Esophagus squamous epithelium (tissue), 5 donors: ENCODE measurements around the gene ADARB2. TPM values are rescaled to one million over a fixed set of nuclear protein-coding genes. Genes with fewer than 3 reads are reported as not detected.

Experiments used
- DNase-seq: peaks from one replicate; lab custom pipeline; 2025; lab: John Stamatoyannopoulos, UW
- H3K27ac ChIP-seq, 4 donors: fragments of 200-600 bp; sonication (generic); one replicate each; pipeline ENCODE4 v1.5.1; 2016 to 2019; ENCODE audit warnings: mild to moderate bottlenecking in 1 of 4
- H3K27me3 ChIP-seq, 4 donors: fragments of 200-600 bp; sonication (generic); 1 replicate in 3 of 4; 2 replicates in 1 of 4; pipeline versions ENCODE4 v1.5.1 to v1.6.0; 2017 to 2021; ENCODE audit warnings: antibody characterized with exemption in 1 of 4
- H3K36me3 ChIP-seq, 3 donors: fragments of 200-600 bp; sonication (generic); one replicate each; pipeline ENCODE4 v1.5.1; 2016 to 2019
- H3K4me1 ChIP-seq, 3 donors: fragments of 200-600 bp; sonication (generic); one replicate each; pipeline ENCODE4 v1.5.1; 2017 to 2019
- H3K4me3 ChIP-seq, 4 donors: fragments of 200-600 bp; sonication (generic); 1 replicate in 3 of 4; 2 replicates in 1 of 4; pipeline ENCODE4 v1.5.1; 2016 to 2019; ENCODE audit warnings: mild to moderate bottlenecking in 2 of 4, moderate library complexity in 1 of 4
- H3K9me3 ChIP-seq, 3 donors: fragments of 200-600 bp; sonication (generic); one replicate each; pipeline ENCODE4 v1.5.1; 2016 to 2019
- CTCF ChIP-seq, 6 experiments: fragments of 450-650 bp in 4 of 6; fragments of 200-600 bp in 2 of 6; sonication (generic) in 2 of 6; IDR thresholded peaks; one replicate each; pipeline ENCODE4 v1.5.1; 2016 to 2019; ENCODE audit warnings: antibody characterized with exemption in 6 of 6, mild to moderate bottlenecking in 4 of 6, moderate library complexity in 4 of 6
- POLR2A ChIP-seq, 4 donors: fragments of 450-650 bp; IDR thresholded peaks; one replicate each; pipeline ENCODE4 v1.6.1; 2017; ENCODE audit warnings: antibody characterized with exemption in 4 of 4, mild to moderate bottlenecking in 4 of 4, moderate library complexity in 3 of 4
- WGBS, 2 donors: methylation state at CpG; one replicate each; pipeline ENCODE4 v1.1.5; 2018; 5-methylcytosine and 5-hydroxymethylcytosine counted together
- intact Hi-C: fragments of 100-400 bp; cut with DNase I; formaldehyde crosslinking; loops from one replicate; pipeline ENCODE4 v1.15.0; 2022
- total RNA-seq, 4 donors: library from RNA; depleted of rRNA; stranded (reverse); fragments of >200 nt; gene quantifications; one replicate each; pipeline ENCODE4 v1.1.0, GENCODE V29; 2016
- donor health status: DM: yes; HTN: yes; CAD: no.

The ADARB2 gene
- total RNA-seq, 4 donors from 2014 or later, result 0.21 to 3.5 (median 1.5) TPM

- Histone ChIP-seq H3K27ac (no peak overlapping the region), H3K36me3 (no peaks in the 10 kb centered on the region), H3K9me3 (no peaks in the 10 kb centered on the region), H3K4me1 (no peaks in the 10 kb centered on the region), H3K27me3 (no peaks in the 10 kb centered on the region), H3K4me3 (no peak overlapping the region)
- no peak for DNase-seq
- intact Hi-C loops, result no loop called here
- TF ChIP-seq POLR2A (IDR thresholded peaks at IDR 0.05), result no peak
- TF ChIP-seq CTCF (IDR thresholded peaks at IDR 0.05), result no peak
- 93 to 95% methylated on average over 8 to 14 of the region's 15 CpGs for WGBS, 2 donors
Measured at GRCh38 chr10:1347525-1347924, 389.8 kb downstream of the ADARB2 start.

DNA sequence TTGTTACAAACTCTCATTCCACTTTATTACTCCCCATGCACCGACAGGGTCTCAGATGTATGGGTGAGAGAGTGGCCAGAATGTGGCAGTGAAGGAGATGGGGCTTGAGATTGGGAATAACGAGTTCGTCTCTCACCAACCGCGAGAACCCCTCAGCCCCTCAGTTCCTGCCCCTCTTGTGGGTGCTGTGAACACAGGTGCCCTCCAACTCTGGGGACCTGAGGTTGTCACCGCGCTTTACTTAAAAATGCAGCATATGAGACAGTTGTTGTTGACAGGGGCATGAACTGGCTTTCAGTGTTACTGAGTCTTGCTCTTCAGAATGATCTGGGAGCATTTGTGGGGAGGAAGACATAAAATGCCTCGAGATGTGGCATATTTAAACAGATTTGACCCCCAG is 391.1 kb downstream of the ADARB2 start:
- intact Hi-C loops, result no loop called here
- Histone ChIP-seq H3K27ac (no peak overlapping the region), H3K36me3 (no peaks in the 10 kb centered on the region), H3K9me3 (no peaks in the 10 kb centered on the region), H3K27me3 (no peaks in the 10 kb centered on the region), H3K4me1 (no peaks in the 10 kb centered on the region), H3K4me3 (no peak overlapping the region)
- 82 to 92% methylated on average over 6 to 8 of the region's 8 CpGs for WGBS, 2 donors
- TF ChIP-seq POLR2A (IDR thresholded peaks at IDR 0.05), result no peak
- no peak for TF ChIP-seq CTCF (IDR thresholded peaks at IDR 0.05)
- no peak for DNase-seq

GRCh38 chr10:1345368-1345767 is 392.0 kb downstream of the ADARB2 start:
- H3K27ac ChIP-seq, result no peak overlapping the region
- intact Hi-C loops, result no loop called here
- H3K27me3 ChIP-seq, result no peaks in the 10 kb centered on the region
- TF ChIP-seq CTCF (IDR thresholded peaks at IDR 0.05), result no peak
- no peak for TF ChIP-seq POLR2A (IDR thresholded peaks at IDR 0.05)
- no peak for DNase-seq
- no peaks in the 10 kb centered on the region for H3K4me1 ChIP-seq
- no peak overlapping the region for H3K4me3 ChIP-seq
- no peaks in the 10 kb centered on the region for H3K36me3 ChIP-seq
- no peaks in the 10 kb centered on the region for H3K9me3 ChIP-seq
- WGBS, 2 donors, result 75 to 89% methylated on average over 2 of the region's 4 CpGs

GRCh38 chr10:1344846-1345245 is 392.5 kb downstream of the ADARB2 start:
- no peak for DNase-seq
- H3K27me3 ChIP-seq, result no peaks in the 10 kb centered on the region
- no peak overlapping the region for H3K4me3 ChIP-seq
- no peaks in the 10 kb centered on the region for H3K4me1 ChIP-seq
- H3K27ac ChIP-seq, result no peak overlapping the region
- no peaks in the 10 kb centered on the region for H3K36me3 ChIP-seq
- H3K9me3 ChIP-seq, result no peaks in the 10 kb centered on the region
- 75 to 90% methylated on average over 2 of the region's 17 CpGs for WGBS, 2 donors
- no peak for TF ChIP-seq POLR2A (IDR thresholded peaks at IDR 0.05)
- TF ChIP-seq CTCF (IDR thresholded peaks at IDR 0.05), result no peak
- intact Hi-C loops, result no loop called here

DNA sequence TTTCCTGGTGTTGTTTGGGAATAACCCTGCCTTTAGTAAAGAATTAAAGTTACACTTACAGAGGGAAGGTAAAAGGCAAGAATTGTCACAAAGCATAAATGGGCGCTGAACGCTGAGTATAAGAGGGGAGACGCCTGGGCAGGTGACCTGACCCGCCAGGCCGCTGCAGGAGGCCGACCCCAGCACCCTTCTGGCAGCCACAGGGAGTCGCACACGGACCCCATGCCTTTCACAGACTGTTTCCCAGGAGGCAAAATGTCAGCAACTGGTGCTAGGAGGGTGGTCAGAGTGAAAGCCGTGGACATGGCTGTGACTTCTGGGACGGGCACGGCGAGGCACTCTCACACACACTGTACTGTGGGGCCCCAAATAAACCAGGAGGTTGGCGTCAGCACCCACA is 392.9 kb downstream of the ADARB2 start:
- H3K27me3 ChIP-seq, result no peaks in the 10 kb centered on the region
- no peaks in the 10 kb centered on the region for H3K9me3 ChIP-seq
- no peak overlapping the region for H3K4me3 ChIP-seq
- H3K4me1 ChIP-seq, result no peaks in the 10 kb centered on the region
- intact Hi-C loops, result no loop called here
- H3K36me3 ChIP-seq, result no peaks in the 10 kb centered on the region
- DNase-seq, result no peak
- WGBS, 2 donors, result 80 to 85% methylated on average over 12 to 13 of the region's 13 CpGs
- TF ChIP-seq CTCF (IDR thresholded peaks at IDR 0.05) (no peak), POLR2A (IDR thresholded peaks at IDR 0.05) (no peak)
- H3K27ac ChIP-seq, result no peak overlapping the region
